Measurements from ENCODE around the gene COPS3. TPM values are rescaled to one million over a fixed set of nuclear protein-coding genes. Genes with fewer than 3 reads are reported as not detected.
A peak's percentile ranks its signal among the peaks of the same experiment; 100 is the strongest.
"Not testable (repeated sequence)": the region's sequence is repeated elsewhere in the genome, so short reads cannot be mapped to it uniquely, and the experiment has no call there.

Gene COPS3
- total RNA-seq, 1 experiment from 2014 or later = 73.6 TPM

DNA sequence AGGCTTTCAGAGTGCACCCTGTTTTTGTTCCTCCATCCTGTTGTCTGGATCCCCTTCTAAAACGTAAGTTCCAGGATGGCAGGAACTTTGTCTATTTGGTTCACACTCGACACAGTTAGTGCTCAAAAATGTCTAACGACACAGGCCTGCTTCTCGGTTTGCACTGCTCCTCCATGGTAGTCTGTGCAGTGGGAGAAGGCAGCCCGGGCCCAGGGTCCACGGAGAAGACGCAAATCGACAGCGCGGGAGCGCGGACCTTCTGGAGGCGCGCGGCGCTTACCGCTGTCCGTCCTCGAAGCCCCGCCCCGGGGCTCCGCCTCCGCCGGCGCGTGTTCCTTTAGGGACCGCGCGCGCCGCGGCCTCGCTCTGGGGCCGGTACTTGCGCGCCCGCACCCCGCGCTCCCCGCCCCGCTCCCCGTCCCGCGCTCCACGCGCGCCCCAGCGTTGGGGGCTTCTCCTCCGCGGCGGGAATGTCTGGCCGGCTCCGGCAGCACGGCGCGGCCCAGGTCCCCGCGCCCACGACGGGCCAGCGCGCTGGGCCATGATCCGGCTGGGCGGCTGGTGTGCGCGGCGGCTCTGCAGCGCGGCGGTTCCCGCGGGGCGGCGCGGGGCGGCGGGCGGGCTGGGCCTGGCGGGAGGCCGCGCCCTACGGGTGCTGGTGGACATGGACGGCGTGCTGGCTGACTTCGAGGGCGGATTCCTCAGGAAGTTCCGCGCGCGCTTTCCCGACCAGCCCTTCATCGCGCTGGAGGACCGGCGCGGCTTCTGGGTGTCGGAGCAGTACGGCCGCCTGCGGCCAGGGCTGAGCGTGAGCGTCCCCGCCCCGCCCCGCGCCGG, 22.2 kb upstream of the COPS3 start, which contains the start of gene NT5M:
Gene NT5M (plus strand): TSS at position 364 of the 837 bp plus-strand sequence. CDS start 178 bp downstream, at position 542.
- CTCF ChIA-PET = no interaction called here
- no peak for DNase-seq (ENCODE audit: low read depth, low spot score)
- POLR2A ChIA-PET = no interaction called here
- Histone ChIP-seq H3K36me3 (ENCODE audit: control insufficient read depth, insufficient read depth, low read length) (no peaks in the 10 kb centered on the region; the same call in 1 of the 2 replicates), H3K4me1 (ENCODE audit: control insufficient read depth, insufficient read depth, low read length) (peaks cover 16% of the 10 kb centered on the region), H3K9me3 (ENCODE audit: control insufficient read depth, insufficient read depth, low read depth, low read length) (no peaks in the 10 kb centered on the region), H3K4me3 (ENCODE audit: low read depth in 2 of 2, low read length in 2 of 2) (peak within 1 kb of the TSS; percentile 53 to 76), H3K27me3 (ENCODE audit: control insufficient read depth, insufficient read depth, low read length) (no peaks in the 10 kb centered on the region), H3K27ac (ENCODE audit: low read length) (peak within 1 kb of the TSS; percentile 81)
- TF ChIP-seq, protein P1, sequence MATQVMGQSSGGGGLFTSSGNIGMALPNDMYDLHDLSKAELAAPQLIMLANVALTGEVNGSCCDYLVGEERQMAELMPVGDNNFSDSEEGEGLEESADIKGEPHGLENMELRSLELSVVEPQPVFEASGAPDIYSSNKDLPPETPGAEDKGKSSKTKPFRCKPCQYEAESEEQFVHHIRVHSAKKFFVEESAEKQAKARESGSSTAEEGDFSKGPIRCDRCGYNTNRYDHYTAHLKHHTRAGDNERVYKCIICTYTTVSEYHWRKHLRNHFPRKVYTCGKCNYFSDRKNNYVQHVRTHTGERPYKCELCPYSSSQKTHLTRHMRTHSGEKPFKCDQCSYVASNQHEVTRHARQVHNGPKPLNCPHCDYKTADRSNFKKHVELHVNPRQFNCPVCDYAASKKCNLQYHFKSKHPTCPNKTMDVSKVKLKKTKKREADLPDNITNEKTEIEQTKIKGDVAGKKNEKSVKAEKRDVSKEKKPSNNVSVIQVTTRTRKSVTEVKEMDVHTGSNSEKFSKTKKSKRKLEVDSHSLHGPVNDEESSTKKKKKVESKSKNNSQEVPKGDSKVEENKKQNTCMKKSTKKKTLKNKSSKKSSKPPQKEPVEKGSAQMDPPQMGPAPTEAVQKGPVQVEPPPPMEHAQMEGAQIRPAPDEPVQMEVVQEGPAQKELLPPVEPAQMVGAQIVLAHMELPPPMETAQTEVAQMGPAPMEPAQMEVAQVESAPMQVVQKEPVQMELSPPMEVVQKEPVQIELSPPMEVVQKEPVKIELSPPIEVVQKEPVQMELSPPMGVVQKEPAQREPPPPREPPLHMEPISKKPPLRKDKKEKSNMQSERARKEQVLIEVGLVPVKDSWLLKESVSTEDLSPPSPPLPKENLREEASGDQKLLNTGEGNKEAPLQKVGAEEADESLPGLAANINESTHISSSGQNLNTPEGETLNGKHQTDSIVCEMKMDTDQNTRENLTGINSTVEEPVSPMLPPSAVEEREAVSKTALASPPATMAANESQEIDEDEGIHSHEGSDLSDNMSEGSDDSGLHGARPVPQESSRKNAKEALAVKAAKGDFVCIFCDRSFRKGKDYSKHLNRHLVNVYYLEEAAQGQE (IDR thresholded peaks at IDR 0.05; ENCODE audit: insufficient read depth in 1 of 2, low read depth in 2 of 2, low read length in 1 of 2) = no peak
- peak; percentile 58 for TF ChIP-seq POLR2AphosphoS5 (IDR thresholded peaks at IDR 0.05; ENCODE audit: low read depth, low read length)
- intact Hi-C loops (cut with micrococcal nuclease; ENCODE audit: unreplicated experiment) (no loop called here), in situ Hi-C loops (cut with HindIII; ENCODE audit: low pct_unique_long_range_greater_than_20kb, low sequenced_read_pairs) (no loop called here)
- BruUV-seq (replicated peaks) = no TSS peak
- ATAC-seq = peak; percentile 89

DNA sequence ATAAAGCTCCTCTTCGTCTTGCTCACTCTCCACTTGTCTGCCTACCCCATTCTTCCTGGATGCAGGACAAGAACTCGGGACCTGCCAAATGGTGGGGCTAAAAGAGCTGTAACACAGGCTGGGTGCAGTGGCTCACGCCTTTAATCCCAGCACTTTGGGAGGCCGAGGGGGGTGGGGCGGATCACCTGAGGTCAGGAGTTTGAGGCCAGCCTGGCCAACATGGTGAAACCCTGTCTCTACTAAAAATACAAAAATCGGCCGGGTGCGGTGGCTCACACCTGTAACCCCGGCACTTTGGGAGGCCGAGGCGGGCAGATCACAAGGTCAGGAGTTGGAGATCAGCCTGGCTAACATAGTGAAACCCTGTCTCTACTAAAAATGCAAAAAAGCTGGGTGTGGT, 20.6 kb upstream of the COPS3 start:
- H3K9me3 ChIP-seq (ENCODE audit: control insufficient read depth, insufficient read depth, low read depth, low read length); intact Hi-C loops (cut with micrococcal nuclease; ENCODE audit: unreplicated experiment); ATAC-seq; CTCF ChIA-PET; H3K27me3 ChIP-seq (ENCODE audit: control insufficient read depth, insufficient read depth, low read length); BruUV-seq (replicated peaks); H3K36me3 ChIP-seq (ENCODE audit: control insufficient read depth, insufficient read depth, low read length); DNase-seq (ENCODE audit: low read depth, low spot score); in situ Hi-C loops (cut with HindIII; ENCODE audit: low pct_unique_long_range_greater_than_20kb, low sequenced_read_pairs): not testable (repeated sequence)
- POLR2A ChIA-PET = interaction anchor here (0.6 to 0.7 kb wide), 2 partner anchors 25 to 137 kb away, joined by 3 read pairs; no protein-coding TSS in a partner anchor
- Histone ChIP-seq H3K4me1 (ENCODE audit: control insufficient read depth, insufficient read depth, low read length) (peaks cover 16% of the 10 kb centered on the region), H3K27ac (ENCODE audit: low read length) (peak overlapping the region; percentile 79), H3K4me3 (ENCODE audit: low read depth in 2 of 2, low read length in 2 of 2) (peak overlapping the region; percentile 63 to 76; a peak in 3 of 4 replicates)

DNA sequence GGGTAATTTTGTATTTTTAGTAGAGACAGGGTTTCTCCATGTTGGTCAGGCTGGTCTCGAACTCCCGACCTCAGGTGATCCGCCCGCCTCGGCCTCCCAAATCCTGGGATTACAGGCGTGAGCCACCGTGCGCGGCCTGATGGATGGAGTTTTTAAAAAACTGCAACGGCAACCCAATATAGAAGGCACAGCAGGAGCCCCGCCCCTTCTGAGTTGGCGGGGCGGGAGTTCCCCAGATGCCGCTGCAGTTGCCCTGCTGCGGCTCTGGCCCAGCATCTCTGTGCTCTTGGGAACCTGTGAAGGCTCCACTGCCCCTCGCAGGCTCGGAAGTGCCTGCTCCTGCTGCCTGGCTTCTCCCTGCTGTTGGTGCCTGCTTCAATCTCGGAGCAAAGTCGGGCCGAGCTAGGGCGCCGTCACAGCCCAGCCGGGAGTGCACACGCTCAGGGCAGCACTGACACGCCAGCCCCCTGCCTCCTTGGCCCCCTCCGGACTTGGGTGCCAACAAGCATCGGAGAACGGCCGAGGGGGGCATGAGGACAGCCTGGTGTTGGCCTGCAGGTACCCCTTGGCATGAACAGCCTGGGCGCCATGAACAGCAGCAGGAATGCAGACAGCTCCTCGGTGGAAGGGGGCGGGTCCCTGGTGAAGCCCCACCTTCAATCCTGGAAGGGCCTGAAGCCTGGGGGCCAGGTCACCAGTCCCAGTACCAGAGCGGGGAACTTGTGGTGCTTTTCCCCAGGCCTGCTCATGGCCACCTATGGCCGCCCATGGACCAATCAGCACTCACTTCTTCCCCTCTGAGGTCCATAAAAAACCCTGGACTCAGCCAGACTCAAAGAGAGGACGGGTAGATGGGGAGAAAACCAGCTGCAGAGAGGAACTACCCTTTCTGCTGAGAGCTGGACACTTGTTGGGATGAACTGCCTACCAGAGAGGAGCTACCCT, 19.9 kb upstream of the COPS3 start:
- DNase-seq (ENCODE audit: low read depth, low spot score) = peak; percentile 57
- BruUV-seq (replicated peaks) = no TSS peak
- Histone ChIP-seq H3K27ac (ENCODE audit: low read length) (peak overlapping the region; percentile 79), H3K4me1 (ENCODE audit: control insufficient read depth, insufficient read depth, low read length) (peaks cover 16% of the 10 kb centered on the region), H3K36me3 (ENCODE audit: control insufficient read depth, insufficient read depth, low read length) (no peaks in the 10 kb centered on the region; the same call in 1 of the 2 replicates), H3K27me3 (ENCODE audit: control insufficient read depth, insufficient read depth, low read length) (no peaks in the 10 kb centered on the region), H3K4me3 (ENCODE audit: low read depth in 2 of 2, low read length in 2 of 2) (peak overlapping the region; percentile 63 to 76), H3K9me3 (ENCODE audit: control insufficient read depth, insufficient read depth, low read depth, low read length) (no peaks in the 10 kb centered on the region)
- ChIA-PET POLR2A (interaction anchor here (0.6 to 0.7 kb wide), 2 partner anchors 24 to 218 kb away, joined by 3 to 4 read pairs; no protein-coding TSS in a partner anchor), CTCF (interaction anchor here (0.6 to 0.7 kb wide), 3 partner anchors 31 to 92 kb away, joined by 3 to 4 read pairs (median 4); no protein-coding TSS in a partner anchor)
- peak; percentile 87 for ATAC-seq
- intact Hi-C loops (cut with micrococcal nuclease; ENCODE audit: unreplicated experiment) = no loop called here
- TF ChIP-seq POLR2AphosphoS5 (IDR thresholded peaks at IDR 0.05; ENCODE audit: low read depth, low read length) = peak; percentile 20; the same call in 1 of the 2 replicates
- TF ChIP-seq, protein P2, sequence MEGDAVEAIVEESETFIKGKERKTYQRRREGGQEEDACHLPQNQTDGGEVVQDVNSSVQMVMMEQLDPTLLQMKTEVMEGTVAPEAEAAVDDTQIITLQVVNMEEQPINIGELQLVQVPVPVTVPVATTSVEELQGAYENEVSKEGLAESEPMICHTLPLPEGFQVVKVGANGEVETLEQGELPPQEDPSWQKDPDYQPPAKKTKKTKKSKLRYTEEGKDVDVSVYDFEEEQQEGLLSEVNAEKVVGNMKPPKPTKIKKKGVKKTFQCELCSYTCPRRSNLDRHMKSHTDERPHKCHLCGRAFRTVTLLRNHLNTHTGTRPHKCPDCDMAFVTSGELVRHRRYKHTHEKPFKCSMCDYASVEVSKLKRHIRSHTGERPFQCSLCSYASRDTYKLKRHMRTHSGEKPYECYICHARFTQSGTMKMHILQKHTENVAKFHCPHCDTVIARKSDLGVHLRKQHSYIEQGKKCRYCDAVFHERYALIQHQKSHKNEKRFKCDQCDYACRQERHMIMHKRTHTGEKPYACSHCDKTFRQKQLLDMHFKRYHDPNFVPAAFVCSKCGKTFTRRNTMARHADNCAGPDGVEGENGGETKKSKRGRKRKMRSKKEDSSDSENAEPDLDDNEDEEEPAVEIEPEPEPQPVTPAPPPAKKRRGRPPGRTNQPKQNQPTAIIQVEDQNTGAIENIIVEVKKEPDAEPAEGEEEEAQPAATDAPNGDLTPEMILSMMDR (IDR thresholded peaks at IDR 0.05) = no peak
- in situ Hi-C loops (cut with HindIII; ENCODE audit: low pct_unique_long_range_greater_than_20kb, low sequenced_read_pairs) = no loop called here

All from Panc1 (cell line).